PC-3 (cell line): Measurements from ENCODE around the gene SAFB2. TPM values are rescaled to one million over a fixed set of nuclear protein-coding genes. Genes with fewer than 3 reads are reported as not detected.

Source experiments
- ATAC-seq: fragments of 200-7000 bp; cut with Tn5 transposase; 2 replicates; pipeline ENCODE4 v1.9.1; 2020; ENCODE audit warnings: mild to moderate bottlenecking, moderate library complexity
- BruUV-seq: library from RNA; stranded (reverse); fragments of 400-500 nt; replicated peaks from 2 replicates; lab custom pipeline; 2021; lab: Mats Ljungman, UMichigan
- CTCF ChIA-PET: fragments of 300-600 bp; sonication (Branson Sonifier 250); formaldehyde crosslinking; loops from one replicate; lab custom pipeline; 2022; ENCODE audit warnings: antibody characterized with exemption; lab: Charles Lee
- POLR2A ChIA-PET: fragments of 300-600 bp; sonication (Branson Sonifier 250); formaldehyde crosslinking; loops from one replicate; lab custom pipeline; 2022; ENCODE audit warnings: antibody characterized with exemption; ENCODE audit not compliant: unreplicated experiment; lab: Charles Lee
- DNase-seq: peaks from one replicate; pipeline ENCODE4 v3.0.0-alpha.2; 2015
- H2AFZ ChIP-seq: fragments of 300-600 bp; sonication (generic); 2 replicates; pipeline ENCODE4 v1.6.0; 2016; ENCODE audit warnings: antibody characterized with exemption, low read length
- H3F3A ChIP-seq: fragments of 300-600 bp; sonication (generic); one replicate; pipeline ENCODE4 v1.6.0; 2017; ENCODE audit warnings: antibody characterized with exemption, low read length, control low read depth, mild to moderate bottlenecking; ENCODE audit not compliant: unreplicated experiment
- H3K27ac ChIP-seq: fragments of 300-600 bp; sonication (generic); 2 replicates; pipeline ENCODE4 v1.5.1; 2016; ENCODE audit warnings: mild to moderate bottlenecking, low read length
- H3K27me3 ChIP-seq: fragments of 300-600 bp; sonication (generic); 2 replicates; pipeline ENCODE4 v1.6.1; 2016; ENCODE audit warnings: low read length, mixed read lengths
- H3K36me3 ChIP-seq: fragments of 300-600 bp; sonication (generic); 2 replicates; pipeline ENCODE4 v1.6.1; 2016; ENCODE audit warnings: low read depth, mixed run types, low read length, mixed read lengths
- H3K4me1 ChIP-seq: fragments of 300-600 bp; sonication (generic); 2 replicates; pipeline ENCODE4 v1.5.1; 2016; ENCODE audit warnings: low read length; ENCODE audit not compliant: insufficient read depth
- H3K4me2 ChIP-seq: fragments of 300-600 bp; sonication (generic); 2 replicates; pipeline ENCODE4 v1.6.0; 2016; ENCODE audit warnings: low read length
- H3K4me3 ChIP-seq: fragments of 300-600 bp; sonication (generic); 2 replicates; pipeline ENCODE4 v1.5.1; 2016; ENCODE audit warnings: mild to moderate bottlenecking, low read length, mixed read lengths
- H3K79me2 ChIP-seq: fragments of 300-600 bp; sonication (generic); 2 replicates; pipeline ENCODE4 v1.6.1; 2017; ENCODE audit warnings: low read length, mixed read lengths
- H3K9ac ChIP-seq: fragments of 300-600 bp; sonication (generic); 2 replicates; pipeline ENCODE4 v1.6.0; 2016; ENCODE audit warnings: mild to moderate bottlenecking, low read length
- H3K9me2 ChIP-seq: fragments of 300-600 bp; sonication (generic); replicated peaks from 2 replicates; pipeline ENCODE4 v1.6.1; 2016; ENCODE audit warnings: mixed run types, low read length, mixed read lengths
- H3K9me3 ChIP-seq: fragments of 300-600 bp; sonication (generic); 2 replicates; pipeline ENCODE4 v1.6.1; 2016; ENCODE audit warnings: low read length, mixed read lengths
- H4K20me1 ChIP-seq: fragments of 300-600 bp; sonication (generic); 2 replicates; pipeline ENCODE4 v1.6.1; 2016; ENCODE audit warnings: low read length, mixed read lengths
- CTCF ChIP-seq: fragments of 300-600 bp; sonication (generic); conservative IDR thresholded peaks from 2 replicates; pipeline ENCODE4 v1.5.1; 2017; ENCODE audit warnings: antibody characterized with exemption, low read depth, mild to moderate bottlenecking, low read length
- EZH2 ChIP-seq: fragments of 300-600 bp; sonication (generic); IDR thresholded peaks from one replicate; pipeline ENCODE4 v1.6.1; 2017; ENCODE audit warnings: antibody characterized with exemption, mild to moderate bottlenecking, low read length; ENCODE audit not compliant: unreplicated experiment
- EZH2phosphoT487 ChIP-seq: fragments of 300-600 bp; sonication (generic); IDR thresholded peaks from 2 replicates; pipeline ENCODE4 v1.6.1; 2018; ENCODE audit warnings: mild to moderate bottlenecking, antibody characterized with exemption, low read length, borderline replicate concordance
- intact Hi-C: fragments of 100-400 bp; cut with micrococcal nuclease; formaldehyde crosslinking; loops from 2 replicates; pipeline ENCODE4 v1.9.0; 2023
- total RNA-seq: library from RNA; depleted of rRNA; stranded (reverse); fragments of >200 nt; gene quantifications from 2 replicates; pipeline ENCODE4 v1.2.3, GENCODE V29; 2014

Gene SAFB2
- total RNA-seq, 1 experiment from 2014 or later, result 77.5 TPM

GRCh38 chr19:5557691-5558090 lies 64.9 kb downstream of the SAFB2 start:
- no TSS peak for BruUV-seq
- Histone ChIP-seq H3K4me3 (no peak overlapping the region), H3K9ac (no peak overlapping the region), H3K4me1 (no peaks in the 10 kb centered on the region), H3K27me3 (no peaks in the 10 kb centered on the region), H3K9me3 (no peaks in the 10 kb centered on the region), H3K79me2 (no peaks in the 10 kb centered on the region), H2AFZ (no peak overlapping the region), H3K36me3 (no peaks in the 10 kb centered on the region), H3K4me2 (no peak overlapping the region), H3F3A (no peaks in the 10 kb centered on the region), H3K9me2 (no peaks in the 10 kb centered on the region), H4K20me1 (no peaks in the 10 kb centered on the region), H3K27ac (no peak overlapping the region)
- ATAC-seq (no peak), DNase-seq (no peak)
- ChIA-PET CTCF (interaction anchor here (0.5 kb wide), 1 partner anchor 580 kb away, joined by 5 read pairs; no protein-coding TSS in a partner anchor), POLR2A (no interaction called here)
- TF ChIP-seq EZH2phosphoT487, result no peak
- no peak for TF ChIP-seq CTCF
- TF ChIP-seq EZH2, result no peak
- intact Hi-C loops, result no loop called here

- Histone ChIP-seq H3K4me1 (no peaks in the 10 kb centered on the region), H3K4me2 (no peak overlapping the region), H3K27ac (no peak overlapping the region), H3K9me3 (no peaks in the 10 kb centered on the region), H4K20me1 (no peaks in the 10 kb centered on the region), H3K4me3 (no peak overlapping the region), H3K9me2 (no peaks in the 10 kb centered on the region), H3K36me3 (no peaks in the 10 kb centered on the region), H3K9ac (no peak overlapping the region), H3K79me2 (no peaks in the 10 kb centered on the region), H3F3A (no peaks in the 10 kb centered on the region), H3K27me3 (no peaks in the 10 kb centered on the region), H2AFZ (no peak overlapping the region)
- no TSS peak for BruUV-seq
- CTCF ChIA-PET, result no interaction called here
- intact Hi-C loops, result no loop called here
- TF ChIP-seq CTCF (no peak), EZH2 (no peak), EZH2phosphoT487 (no peak)
- ATAC-seq (no peak), DNase-seq (no peak)
- POLR2A ChIA-PET, result no interaction called here
Observed at GRCh38 chr19:5554828-5555227, 67.7 kb downstream of the SAFB2 start.

DNA sequence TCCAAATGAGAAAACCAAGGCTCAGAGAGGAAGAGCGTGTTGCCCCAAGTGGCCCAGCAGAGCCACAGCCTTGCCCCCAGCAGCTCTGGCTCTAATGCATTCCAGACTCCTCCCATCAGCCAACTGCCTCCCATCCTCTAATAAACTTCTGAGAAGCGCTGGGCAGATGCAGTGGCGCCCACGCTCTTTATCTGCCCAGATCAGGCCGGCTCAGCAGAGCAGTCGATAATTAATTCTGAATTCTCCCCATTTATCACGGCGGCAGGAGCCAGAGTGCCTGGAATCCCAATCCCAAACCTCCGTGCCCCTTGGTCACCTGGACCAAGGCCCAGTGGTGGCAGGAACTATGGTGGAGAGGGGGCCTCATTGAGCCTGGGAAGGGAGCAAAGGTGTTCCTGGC lies 68.7 kb downstream of the SAFB2 start:
- no peaks in the 10 kb centered on the region for H3F3A ChIP-seq
- H3K27me3 ChIP-seq, result no peaks in the 10 kb centered on the region
- H3K79me2 ChIP-seq, result no peaks in the 10 kb centered on the region
- CTCF ChIA-PET, result no interaction called here
- no peak overlapping the region for H3K4me3 ChIP-seq
- DNase-seq (no peak), ATAC-seq (no peak)
- H3K9ac ChIP-seq, result no peak overlapping the region
- H4K20me1 ChIP-seq, result no peaks in the 10 kb centered on the region
- H3K4me2 ChIP-seq, result no peak overlapping the region
- H3K9me3 ChIP-seq, result no peaks in the 10 kb centered on the region
- no peaks in the 10 kb centered on the region for H3K9me2 ChIP-seq
- intact Hi-C loops, result no loop called here
- no peak overlapping the region for H3K27ac ChIP-seq
- no TSS peak for BruUV-seq
- TF ChIP-seq EZH2phosphoT487 (no peak), CTCF (no peak)
- POLR2A ChIA-PET, result no interaction called here
- H3K4me1 ChIP-seq, result no peaks in the 10 kb centered on the region
- no peaks in the 10 kb centered on the region for H3K36me3 ChIP-seq
- no peak overlapping the region for H2AFZ ChIP-seq
